Stimulated activated CD8-positive, alpha-beta memory T cell treated with anti-CD3 and anti-CD28 coated beads, Interleukin-7, amount 100 ng/mL, for 24 hours (primary cell): ENCODE results near the gene PAQR7.

Experiments
- DNase-seq: peaks from one replicate; pipeline ENCODE4 v3.0.0-alpha.2; 2020; ENCODE audit warnings: low read depth

Gene PAQR7

DNA sequence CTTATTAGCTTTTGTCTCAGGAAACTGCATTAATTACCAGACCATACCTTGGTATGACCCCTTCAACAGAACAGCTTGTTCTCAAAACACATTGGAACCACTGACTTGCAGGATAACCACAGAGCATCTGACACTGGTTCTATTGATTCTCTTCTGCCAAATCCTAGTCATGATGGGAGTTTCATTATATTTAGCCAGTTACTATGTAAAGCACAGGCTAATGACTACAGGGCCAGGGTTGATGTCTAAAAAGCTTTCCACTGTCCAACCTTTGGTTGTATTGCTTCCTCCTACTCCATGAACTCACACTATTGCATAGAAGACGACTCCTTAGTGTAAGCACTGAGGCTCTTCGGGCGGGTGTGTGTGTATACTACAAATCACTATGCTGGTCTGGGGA, 27.0 kb upstream of the PAQR7 start:
- no peak for DNase-seq

DNA sequence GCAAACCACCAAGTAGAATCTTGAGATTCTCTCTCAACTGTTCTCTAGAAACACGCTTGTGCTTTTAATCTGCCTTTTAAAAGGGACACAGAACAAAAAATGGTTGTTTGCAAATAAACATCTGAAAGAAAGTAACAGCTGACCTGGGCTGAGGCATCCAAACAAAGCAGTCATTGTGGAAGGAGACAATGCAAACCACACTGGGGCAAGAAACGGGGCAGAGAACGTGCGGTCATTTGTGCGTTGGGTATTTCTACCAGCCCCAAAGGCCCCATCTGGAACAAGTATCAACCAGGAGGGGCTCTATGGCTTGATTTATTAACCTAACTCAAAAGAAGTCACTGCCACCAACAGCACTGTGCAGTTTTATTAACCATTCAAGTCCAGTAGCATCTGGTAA, 24.7 kb upstream of the PAQR7 start:
- DNase-seq, result no peak

DNA sequence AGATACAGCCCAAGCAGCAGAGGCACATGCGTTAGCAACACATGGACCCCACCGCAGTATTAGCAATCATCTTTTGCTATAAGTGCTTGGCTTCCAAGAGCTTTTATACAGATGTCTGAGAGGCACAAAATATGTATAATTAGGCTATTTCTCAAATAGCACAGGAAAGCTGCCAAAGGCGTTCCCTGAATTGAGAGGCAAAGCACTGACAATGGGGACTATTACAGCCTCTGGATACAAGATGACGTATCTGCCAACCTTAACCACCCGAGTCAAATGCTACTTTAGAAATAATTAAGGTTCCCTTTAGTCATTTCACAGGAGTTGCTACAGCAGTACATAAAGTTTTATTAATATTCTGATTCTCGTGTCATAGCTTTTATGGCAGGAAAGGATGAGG, 24.3 kb upstream of the PAQR7 start:
- DNase-seq, result no peak

GRCh38 chr1:25898223-25899015, 22.9 kb upstream of the PAQR7 start:
- DNase-seq, result no peak

DNA sequence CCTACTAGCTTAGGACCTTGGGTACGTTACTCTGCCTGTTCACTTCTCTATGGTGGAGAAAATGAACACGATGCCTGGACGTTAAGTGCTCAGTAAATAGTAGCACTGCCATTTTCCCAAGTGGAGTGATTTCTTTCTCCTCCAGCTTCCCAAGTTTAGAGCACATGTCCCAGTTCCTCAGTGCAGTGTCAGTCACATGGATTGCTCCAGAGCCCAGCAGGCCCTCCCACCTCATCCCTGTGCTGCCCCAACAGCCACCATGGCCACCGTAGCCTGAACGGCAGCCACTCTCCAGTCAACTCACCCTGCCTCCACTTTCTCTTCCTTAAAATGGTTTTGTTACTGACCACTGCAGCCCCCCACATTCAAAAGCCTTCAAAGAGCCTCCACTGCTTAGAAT, 22.2 kb upstream of the PAQR7 start:
- DNase-seq, result no peak

DNA sequence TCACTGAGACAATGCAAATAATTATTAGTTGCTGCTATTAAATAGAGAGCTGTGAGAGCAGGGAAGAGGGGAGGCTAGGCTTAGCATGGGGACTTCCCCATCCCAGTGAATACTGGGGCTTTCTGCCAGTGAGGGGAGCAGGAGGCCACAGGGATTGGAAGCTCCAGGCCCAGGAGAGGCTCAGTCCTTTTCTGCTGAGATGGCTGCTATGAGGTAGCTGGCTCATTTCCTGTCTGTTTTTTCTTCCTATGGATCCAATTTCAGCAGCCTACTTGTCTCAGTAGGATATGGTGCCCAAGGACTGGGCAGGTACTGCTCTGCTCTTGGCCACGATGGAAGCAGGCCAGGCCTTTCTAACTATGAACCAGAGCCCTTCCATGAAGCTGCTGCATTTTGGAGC, 20.8 kb upstream of the PAQR7 start:
- DNase-seq, result no peak

DNA sequence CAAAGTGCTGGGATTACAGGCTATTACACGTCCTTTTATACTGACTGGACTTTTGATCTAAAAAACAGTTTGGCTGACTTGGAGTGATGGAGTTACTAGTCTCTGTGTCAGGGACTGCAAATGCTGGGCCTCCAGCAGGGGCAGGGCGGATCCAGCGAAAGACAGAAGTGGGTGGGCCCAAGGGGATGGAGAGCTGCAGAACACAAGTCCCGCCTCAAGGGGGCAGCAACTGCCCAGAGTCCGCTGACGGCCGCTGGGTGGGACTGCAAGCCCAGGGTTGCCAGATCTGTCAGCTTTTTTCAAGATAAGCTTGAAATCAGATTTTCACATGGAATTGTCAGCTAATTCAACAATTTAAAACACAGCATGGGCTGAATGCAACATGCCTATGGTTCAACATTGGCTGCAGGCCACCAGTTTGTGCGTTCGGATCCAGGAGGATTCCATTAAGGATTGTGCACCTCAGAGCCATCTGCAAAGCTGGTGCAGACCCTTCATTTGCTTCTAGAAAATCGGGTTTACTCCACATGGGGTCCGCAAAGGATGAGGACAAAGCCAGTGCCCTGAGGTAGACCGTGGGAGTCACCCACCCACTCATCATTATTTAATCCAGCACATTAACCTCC, 20.0 kb upstream of the PAQR7 start:
- DNase-seq, result peak; percentile 75

- no peak for DNase-seq
Measured at GRCh38 chr1:25893116-25893515, 17.6 kb upstream of the PAQR7 start.

- DNase-seq, result no peak
Measured at GRCh38 chr1:25891606-25892005, 16.1 kb upstream of the PAQR7 start.

DNA sequence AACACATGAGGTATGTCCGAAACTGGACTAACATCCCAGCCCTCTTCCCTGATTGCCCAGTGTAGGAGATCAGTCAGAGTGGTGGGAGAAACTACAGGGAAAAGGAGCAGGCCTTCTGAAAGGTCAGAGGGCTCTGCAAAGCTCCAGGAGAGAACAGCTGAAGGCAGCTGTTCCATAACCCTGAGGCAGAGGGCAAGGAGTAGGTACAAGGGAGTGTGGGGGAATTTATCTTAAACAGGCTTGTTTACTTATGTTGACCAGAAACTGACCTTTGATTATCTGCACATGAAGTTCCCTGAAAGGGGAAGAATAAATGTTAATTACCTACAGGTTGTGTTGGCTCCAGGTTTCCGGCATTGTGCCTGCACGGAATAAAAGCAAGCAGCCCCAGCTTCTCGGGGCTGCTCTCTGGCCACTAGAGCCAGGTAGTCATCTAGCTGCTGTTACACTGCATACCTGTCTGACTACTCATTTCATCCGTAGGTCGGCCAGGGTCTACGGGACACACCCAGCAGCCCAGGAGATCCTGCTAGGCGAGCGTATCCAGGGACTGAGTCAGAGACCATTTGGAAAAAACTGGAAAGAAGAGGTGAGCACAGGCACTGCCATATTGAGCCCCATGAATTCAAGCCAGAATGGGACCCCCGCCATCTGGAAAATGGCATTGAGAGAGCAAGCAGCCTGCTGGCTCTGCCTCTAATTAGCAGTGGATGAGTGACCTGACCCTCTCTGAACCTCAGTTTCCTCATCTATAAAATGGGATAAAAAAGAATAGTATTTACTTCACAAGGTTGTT, 14.9 kb upstream of the PAQR7 start:
- no peak for DNase-seq

- no peak for DNase-seq
Measured at GRCh38 chr1:25889470-25889869, 14.0 kb upstream of the PAQR7 start.

GRCh38 chr1:25888426-25888987, 13.0 kb upstream of the PAQR7 start:
- no peak for DNase-seq

DNA sequence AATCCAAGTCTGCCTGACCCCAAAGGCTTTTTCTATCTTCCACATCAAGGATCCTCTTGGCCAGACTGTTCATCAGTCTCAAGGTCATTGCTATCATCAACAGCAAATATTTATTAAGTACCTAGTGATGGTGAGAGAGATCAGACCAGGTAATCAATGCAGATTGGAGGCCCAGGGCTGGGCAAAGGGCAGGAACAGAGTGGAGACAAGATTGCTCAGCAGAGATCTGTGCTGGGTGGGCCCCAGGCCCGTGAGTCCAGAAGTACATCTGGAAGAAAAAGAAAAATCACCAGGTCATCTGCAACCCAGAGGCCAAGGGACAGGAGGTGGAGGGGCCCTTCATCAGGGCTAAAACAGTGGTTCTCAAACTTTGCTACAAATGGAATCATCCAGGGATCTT, 10.1 kb upstream of the PAQR7 start:
- DNase-seq, result no peak

DNA sequence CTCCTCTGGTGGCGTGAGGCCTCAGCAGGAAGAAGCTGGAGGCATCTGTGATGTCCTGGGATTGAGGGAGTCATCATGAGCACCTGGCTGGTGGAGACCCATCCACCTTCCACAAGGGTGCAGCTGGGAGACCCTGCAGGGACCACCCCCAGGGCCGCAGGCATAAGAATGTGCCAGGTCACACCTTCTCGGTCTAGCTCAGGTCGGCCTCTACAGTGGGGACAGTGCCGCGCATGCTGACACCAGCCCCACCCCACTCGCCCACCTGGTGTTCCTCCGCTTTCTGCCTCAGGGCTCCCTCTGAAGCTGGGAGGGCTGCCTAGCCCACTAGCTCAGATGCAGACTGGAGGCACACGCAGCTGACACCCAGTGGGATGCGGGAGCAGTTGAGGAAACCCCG, 5.8 kb upstream of the PAQR7 start:
- no peak for DNase-seq

DNA sequence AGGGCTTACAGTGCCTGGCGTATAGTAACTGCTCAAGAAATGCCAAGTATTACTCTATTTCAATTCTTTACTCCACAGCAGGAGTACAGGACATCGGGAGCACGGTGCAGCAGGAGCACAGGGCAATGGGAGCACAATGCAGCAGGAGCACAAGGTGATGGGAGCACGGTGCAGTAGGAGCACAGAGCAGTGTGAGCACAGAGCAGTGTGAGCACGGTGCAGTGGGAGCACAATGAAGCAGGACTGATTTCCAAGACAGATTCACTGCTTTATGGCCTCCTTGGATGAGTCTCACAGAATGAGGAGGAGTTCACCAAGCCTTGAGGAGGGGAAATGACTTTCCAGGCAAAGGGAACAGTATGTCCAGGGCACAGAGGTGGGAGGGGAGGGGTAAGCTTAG, 5.0 kb upstream of the PAQR7 start:
- no peak for DNase-seq

- DNase-seq, result no peak
Measured at GRCh38 chr1:25879675-25880074, 4.2 kb upstream of the PAQR7 start.

GRCh38 chr1:25878690-25879089, 3.2 kb upstream of the PAQR7 start:
- no peak for DNase-seq

- DNase-seq, result no peak
Measured at GRCh38 chr1:25877155-25877554, 1.6 kb upstream of the PAQR7 start.

- no peak for DNase-seq
Measured at GRCh38 chr1:25876693-25877077, 1.2 kb upstream of the PAQR7 start.

DNA sequence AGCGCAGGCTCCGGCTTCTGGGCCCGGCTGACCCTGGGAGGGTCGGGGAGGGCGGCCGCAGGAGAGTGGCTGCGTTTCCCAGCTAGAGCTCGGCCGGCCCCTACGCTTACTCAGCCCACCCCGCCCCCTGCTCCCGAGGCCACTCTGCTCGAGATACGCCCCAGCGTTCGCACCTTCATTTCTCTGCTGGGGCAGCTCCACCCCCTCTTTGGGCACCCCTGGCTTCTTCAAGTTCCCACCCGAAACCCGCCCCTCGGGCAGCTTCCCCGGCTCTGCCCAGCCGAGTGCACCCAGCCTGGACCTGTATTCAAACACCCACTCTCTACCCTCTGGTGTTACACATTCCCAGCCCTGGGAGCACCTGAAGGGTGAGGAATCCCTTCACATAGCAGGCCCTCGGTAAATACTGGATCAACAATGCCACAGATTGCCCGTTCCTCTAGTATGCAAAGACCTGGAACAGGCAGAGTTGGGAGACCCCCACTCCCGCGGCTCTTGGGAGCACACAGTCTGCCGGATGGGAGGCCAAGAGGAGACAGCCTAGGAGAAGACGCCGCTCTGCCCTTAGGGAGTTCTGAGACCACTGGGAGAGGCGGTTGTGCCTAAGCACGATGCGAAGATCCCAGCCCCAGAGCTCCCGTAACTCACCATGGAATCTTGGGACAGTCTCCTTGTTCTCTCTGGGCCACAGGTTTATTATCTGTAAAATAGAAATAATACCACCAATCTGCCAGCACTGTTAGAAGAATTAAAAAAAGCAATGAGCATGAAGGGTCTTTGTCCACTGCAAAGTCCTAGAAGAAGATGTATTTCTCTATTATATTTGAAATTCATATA, 566 bp upstream of the PAQR7 start:
- no peak for DNase-seq

DNA sequence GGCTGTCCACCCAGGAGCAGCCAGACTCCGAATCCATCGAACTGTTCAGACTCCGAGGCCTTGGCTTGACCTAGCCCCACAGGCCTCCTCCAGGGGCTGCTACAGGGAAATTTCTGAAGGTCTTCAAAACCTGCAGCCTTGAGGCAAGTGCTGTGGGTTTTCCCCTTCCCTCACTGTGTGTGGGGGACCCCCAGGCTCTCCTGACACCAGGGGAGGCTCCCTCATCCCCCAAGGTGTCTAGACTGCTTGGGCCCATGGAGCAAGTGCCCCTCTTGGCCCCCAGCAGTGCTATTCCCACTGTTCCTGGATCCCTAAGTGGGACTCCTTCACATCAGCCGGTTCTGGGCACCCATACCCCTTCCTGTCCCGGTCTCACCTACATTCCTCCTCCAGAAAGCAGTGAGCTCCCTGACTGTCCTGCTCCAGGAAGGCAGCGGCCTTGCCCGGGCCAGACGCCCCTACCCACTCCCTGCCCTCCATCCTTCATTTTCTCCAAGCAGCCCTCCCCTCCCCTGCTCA, 814 bp downstream of the PAQR7 start:
- DNase-seq, result no peak

DNA sequence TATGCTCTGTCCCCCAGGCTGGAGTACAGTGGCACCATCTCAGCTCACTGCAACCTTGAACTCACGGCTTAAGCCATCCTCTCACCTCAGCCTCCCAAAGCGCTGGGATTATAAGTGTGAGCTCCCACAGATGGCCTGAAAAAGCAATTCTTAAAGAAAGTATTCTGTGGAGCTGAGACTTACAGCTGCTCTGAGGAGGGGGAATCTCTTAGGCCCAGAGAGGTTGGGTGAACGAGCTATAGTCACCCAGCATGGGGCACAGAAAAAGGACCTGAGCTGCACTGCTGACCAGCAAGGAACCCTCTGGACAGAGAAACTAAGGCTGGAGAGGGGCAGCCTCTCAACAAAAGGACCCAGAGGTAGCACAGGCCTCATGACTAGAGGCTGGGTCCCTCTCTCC, 1.3 kb downstream of the PAQR7 start:
- no peak for DNase-seq
